ENCODE measurements around the gene RDX.

RDX gene

DNA sequence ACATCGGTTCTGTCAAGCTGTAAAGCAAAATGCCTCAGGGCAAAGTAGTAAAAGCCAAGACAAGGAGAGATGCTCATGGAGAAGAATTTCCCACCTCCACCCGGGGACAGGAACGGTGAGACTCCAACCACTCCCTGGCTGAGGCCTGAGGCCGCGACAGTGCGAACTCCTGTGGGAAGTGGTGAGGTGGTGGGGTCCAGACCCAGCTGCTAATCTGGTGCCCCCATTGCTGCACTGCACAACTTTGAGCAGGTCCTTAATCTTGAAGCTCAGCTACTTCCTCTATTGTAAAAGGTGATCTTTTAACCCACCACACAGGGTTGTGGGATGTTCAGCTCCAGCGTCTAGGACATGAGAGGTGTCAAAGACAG lies 119.3 kb downstream of the RDX start:
- no peak overlapping the region for H3K27ac ChIP-seq
- intact Hi-C loops (cut with DNase I; ENCODE audit: low total_unique reads): no loop called here

DNA sequence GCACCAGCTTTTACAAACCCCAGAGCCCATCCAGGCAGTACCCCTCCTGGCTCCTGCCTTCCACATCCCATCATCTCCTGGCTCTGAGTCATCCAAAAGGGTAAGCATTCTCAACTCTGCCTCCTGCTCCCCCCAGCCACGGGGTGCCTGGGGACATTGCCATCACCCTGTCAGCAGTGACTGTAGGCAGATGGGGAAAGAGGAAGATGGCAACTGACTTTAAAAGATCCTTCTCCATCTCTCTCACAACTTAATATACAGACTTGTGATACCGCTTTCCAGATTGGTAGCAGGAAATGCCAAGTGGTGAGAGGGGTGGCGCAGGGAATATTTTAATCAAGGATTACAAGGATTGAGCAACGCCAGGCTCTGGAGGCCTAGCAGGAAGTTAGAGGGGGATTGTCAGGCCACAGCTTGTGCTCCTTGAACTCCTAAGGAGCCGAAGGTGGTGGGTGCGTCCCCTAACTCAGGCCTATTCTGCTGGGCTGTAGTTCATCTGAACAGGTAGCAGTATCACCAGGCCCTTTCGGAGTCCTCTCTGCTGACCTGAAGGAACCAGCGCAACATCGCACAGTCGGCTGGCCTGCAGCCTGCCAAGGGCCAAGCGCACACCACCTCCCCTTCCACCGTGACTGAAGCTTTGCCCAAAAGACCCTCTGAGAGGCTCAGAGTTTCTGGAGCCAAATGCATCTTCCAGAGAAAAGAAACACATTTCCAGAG lies 119.9 kb downstream of the RDX start:
- intact Hi-C loops (cut with DNase I; ENCODE audit: low total_unique reads): no loop called here
- H3K4me1 ChIP-seq: peaks cover 0 to 5% (median 0%) of the 10 kb centered on the region in 4 donors
- TF ChIP-seq, protein P1, sequence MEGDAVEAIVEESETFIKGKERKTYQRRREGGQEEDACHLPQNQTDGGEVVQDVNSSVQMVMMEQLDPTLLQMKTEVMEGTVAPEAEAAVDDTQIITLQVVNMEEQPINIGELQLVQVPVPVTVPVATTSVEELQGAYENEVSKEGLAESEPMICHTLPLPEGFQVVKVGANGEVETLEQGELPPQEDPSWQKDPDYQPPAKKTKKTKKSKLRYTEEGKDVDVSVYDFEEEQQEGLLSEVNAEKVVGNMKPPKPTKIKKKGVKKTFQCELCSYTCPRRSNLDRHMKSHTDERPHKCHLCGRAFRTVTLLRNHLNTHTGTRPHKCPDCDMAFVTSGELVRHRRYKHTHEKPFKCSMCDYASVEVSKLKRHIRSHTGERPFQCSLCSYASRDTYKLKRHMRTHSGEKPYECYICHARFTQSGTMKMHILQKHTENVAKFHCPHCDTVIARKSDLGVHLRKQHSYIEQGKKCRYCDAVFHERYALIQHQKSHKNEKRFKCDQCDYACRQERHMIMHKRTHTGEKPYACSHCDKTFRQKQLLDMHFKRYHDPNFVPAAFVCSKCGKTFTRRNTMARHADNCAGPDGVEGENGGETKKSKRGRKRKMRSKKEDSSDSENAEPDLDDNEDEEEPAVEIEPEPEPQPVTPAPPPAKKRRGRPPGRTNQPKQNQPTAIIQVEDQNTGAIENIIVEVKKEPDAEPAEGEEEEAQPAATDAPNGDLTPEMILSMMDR (IDR thresholded peaks at IDR 0.05): no peak
- H3K27ac ChIP-seq: no peak overlapping the region
- no peaks in the 10 kb centered on the region for H3K9me3 ChIP-seq
- no peak for DNase-seq
- H3K27me3 ChIP-seq: no peaks in the 10 kb centered on the region
- H3K36me3 ChIP-seq: no peaks in the 10 kb centered on the region
- H3K4me3 ChIP-seq: no peak overlapping the region

More for the DNA sequence above, 119.3 kb downstream of the RDX start:
- TF ChIP-seq, protein P1 (IDR thresholded peaks at IDR 0.05): no peak
- Histone ChIP-seq H3K4me1 (peaks cover 0 to 5% (median 0%) of the 10 kb centered on the region in 4 donors), H3K27me3 (no peaks in the 10 kb centered on the region), H3K36me3 (no peaks in the 10 kb centered on the region), H3K4me3 (no peak overlapping the region), H3K9me3 (no peaks in the 10 kb centered on the region)
- no peak for DNase-seq

DNA sequence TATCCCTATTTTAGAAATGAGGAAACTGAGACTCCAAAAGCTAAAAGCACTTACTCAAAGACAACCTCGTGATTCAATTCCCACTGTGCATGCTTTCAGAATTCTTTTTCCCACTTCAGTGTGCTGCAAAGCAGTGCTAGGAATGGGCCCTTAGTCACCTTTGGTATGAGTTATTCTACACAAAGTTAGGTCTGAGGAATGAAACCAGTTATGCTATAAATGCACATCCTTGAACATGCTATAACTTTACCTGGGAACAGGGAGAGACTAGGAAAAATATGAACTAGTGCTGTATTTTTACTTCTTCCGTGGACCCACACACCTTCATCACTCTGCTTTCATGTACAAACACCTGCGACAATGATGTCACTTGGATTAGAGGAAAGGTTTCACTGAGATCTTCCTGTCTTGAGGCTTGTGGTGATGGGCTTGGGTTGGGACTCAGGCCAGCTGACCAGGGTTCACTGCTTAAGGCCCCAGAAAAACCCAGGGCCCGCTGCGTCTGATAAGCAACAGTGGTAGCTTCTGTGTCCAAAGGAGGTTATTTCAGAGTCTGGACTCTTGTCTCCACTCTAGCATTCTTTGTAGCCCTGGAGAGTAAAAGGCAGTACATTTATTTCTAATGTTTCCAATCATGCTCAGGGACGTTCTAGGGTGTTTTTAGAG lies 121.6 kb downstream of the RDX start:
- Histone ChIP-seq H3K36me3 (no peaks in the 10 kb centered on the region), H3K27me3 (no peaks in the 10 kb centered on the region), H3K27ac (no peak overlapping the region), H3K4me1 (peaks cover 0 to 5% (median 0%) of the 10 kb centered on the region in 4 donors), H3K4me3 (no peak overlapping the region), H3K9me3 (no peaks in the 10 kb centered on the region)
- intact Hi-C loops (cut with DNase I; ENCODE audit: low total_unique reads): no loop called here
- DNase-seq: no peak
- TF ChIP-seq, protein P1 (IDR thresholded peaks at IDR 0.05): no peak

DNA sequence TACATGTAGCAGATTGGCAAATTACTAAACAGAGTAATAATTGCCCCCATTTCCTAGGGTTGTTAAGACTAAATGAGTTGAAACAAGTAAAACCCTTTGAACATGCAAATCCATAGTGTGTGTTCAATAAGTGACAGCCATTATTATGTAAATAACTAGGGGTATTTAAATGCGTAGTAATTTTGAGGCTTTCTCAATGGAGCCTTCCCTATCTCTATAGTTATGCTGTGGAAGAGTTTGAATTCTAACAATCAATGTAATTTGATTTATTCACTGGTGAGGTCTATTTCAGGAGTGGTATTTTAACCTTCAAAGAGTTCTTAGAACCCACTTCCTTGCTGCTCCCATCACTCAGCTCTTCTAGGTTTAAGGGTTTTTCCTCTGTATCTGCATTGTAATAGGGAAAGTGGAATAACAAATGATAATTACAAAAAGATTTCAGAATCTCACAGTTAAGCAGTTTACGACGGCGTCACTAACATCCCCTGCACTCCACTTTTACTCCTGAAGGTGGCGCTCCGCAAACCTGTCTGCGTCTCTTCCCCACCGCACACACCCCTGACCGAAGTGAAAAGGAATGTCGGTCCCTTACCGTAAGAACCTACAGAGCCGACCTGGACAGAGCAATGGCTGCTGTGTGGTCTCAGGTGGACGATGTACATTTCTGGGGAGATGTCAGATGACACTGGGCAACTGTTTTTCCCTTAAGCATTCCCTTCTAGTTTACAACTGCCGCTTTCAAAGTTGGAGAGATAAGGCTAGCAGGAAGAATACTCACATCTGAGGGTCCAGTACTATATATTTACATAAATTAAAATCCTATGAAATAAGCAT lies 122.4 kb downstream of the RDX start:
- Histone ChIP-seq H3K27ac (no peak overlapping the region), H3K27me3 (no peaks in the 10 kb centered on the region), H3K4me1 (peaks cover 0 to 5% (median 0%) of the 10 kb centered on the region in 4 donors), H3K36me3 (no peaks in the 10 kb centered on the region), H3K4me3 (peak overlapping the region in 1 of 2 donors; percentile 19), H3K9me3 (no peaks in the 10 kb centered on the region)
- intact Hi-C loops (cut with DNase I; ENCODE audit: low total_unique reads): no loop called here
- TF ChIP-seq, protein P1 (IDR thresholded peaks at IDR 0.05): peak; percentile 47 to 72
- DNase-seq: peak in 1 of 2 donors; percentile 53

DNA sequence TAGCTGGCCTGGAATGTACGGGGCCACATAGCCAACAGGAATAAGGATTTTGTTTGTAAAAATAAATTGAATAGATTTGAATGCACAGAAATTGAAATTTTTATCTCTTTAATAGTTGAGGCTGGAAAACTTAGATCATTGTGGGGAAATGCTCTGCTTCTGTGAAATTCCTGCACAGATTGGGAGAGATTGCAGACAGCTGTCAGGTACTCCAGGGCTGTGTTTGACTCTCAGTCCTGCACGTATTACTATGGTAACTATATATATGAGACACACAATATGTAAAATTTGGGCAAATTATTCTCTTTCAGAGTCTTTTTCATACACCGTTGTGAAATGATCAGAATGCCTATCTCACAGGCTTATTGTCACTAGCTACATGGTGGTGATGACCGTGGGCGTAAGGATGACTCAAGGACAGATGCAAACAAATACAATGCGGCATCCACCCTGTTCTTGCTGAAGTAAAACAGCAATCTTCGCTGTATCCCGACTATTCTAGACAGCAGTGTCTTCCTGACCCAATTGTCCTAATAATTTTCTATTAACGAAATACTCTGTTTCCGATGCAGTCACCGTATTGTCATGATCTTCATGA lies 123.8 kb downstream of the RDX start:
- TF ChIP-seq, protein P1 (IDR thresholded peaks at IDR 0.05): no peak
- Histone ChIP-seq H3K27ac (no peak overlapping the region), H3K9me3 (no peaks in the 10 kb centered on the region), H3K36me3 (no peaks in the 10 kb centered on the region), H3K4me3 (no peak overlapping the region), H3K27me3 (no peaks in the 10 kb centered on the region), H3K4me1 (peaks cover 0 to 5% (median 0%) of the 10 kb centered on the region in 4 donors)
- intact Hi-C loops (cut with DNase I; ENCODE audit: low total_unique reads): no loop called here
- DNase-seq: no peak

Measured in tibial artery (tissue), 4 donors.